ENCODE results near the gene HDHD3. TPM values are rescaled to one million over a fixed set of nuclear protein-coding genes. Genes with fewer than 3 reads are reported as not detected.
A peak's percentile ranks its signal among the peaks of the same experiment; 100 is the strongest.
"Not testable (repeated sequence)": the region's sequence is repeated elsewhere in the genome, so short reads cannot be mapped to it uniquely, and the experiment has no call there.

Gene HDHD3
- 15.6 TPM for polyA plus RNA-seq (2012; ENCODE audit: insufficient read depth, insufficient read length)

- peak; percentile 71 for DNase-seq (ENCODE audit: low read depth, low spot score)
- peak within 1 kb of the TSS; percentile 87 for H3K4me3 ChIP-seq (ENCODE audit: low read length)
Observed at GRCh38 chr9:113376634-113377567, at the start of gene HDHD3. Gene HDHD3 (minus strand): TSS chr9:113376986. CDS start chr9:113374354, 2,632 bp downstream.

- no peak for DNase-seq (ENCODE audit: low read depth, low spot score)
- no peak overlapping the region for H3K4me3 ChIP-seq (ENCODE audit: low read length)
Observed at GRCh38 chr9:113425072-113425471, 48.3 kb upstream of the HDHD3 start.

GRCh38 chr9:113421726-113422125 lies 44.9 kb upstream of the HDHD3 start:
- DNase-seq (ENCODE audit: low read depth, low spot score), result no peak
- H3K4me3 ChIP-seq (ENCODE audit: low read length), result no peak overlapping the region

GRCh38 chr9:113417370-113417769 lies 40.6 kb upstream of the HDHD3 start:
- H3K4me3 ChIP-seq (ENCODE audit: low read length), result no peak overlapping the region
- DNase-seq (ENCODE audit: low read depth, low spot score), result no peak

- H3K4me3 ChIP-seq (ENCODE audit: low read length), result no peak overlapping the region
- DNase-seq (ENCODE audit: low read depth, low spot score), result no peak
Observed at GRCh38 chr9:113416149-113416721, 39.4 kb upstream of the HDHD3 start.

- H3K4me3 ChIP-seq (ENCODE audit: low read length), result peak within 1 kb of the TSS; percentile 99
- DNase-seq (ENCODE audit: low read depth, low spot score), result peak; percentile 93
Observed at GRCh38 chr9:113410207-113410864, 33.5 kb upstream of the HDHD3 start, which contains the start of the genes C9orf43 and POLE3. Gene C9orf43 (plus strand): TSS chr9:113410747. CDS start chr9:113413494, 2,747 bp downstream. Gene POLE3 (minus strand): TSS chr9:113410675. CDS start chr9:113410293, 382 bp downstream.

GRCh38 chr9:113409883-113410206 lies 33.1 kb upstream of the HDHD3 start:
- no peak for DNase-seq (ENCODE audit: low read depth, low spot score)
- H3K4me3 ChIP-seq (ENCODE audit: low read length), result peak overlapping the region; percentile 99

- H3K4me3 ChIP-seq (ENCODE audit: low read length), result peak overlapping the region; percentile 99
- DNase-seq (ENCODE audit: low read depth, low spot score), result no peak
Observed at GRCh38 chr9:113409481-113409880, 32.7 kb upstream of the HDHD3 start.

- not testable (repeated sequence) for H3K4me3 ChIP-seq (ENCODE audit: low read length)
- peak; percentile 60 for DNase-seq (ENCODE audit: low read depth, low spot score)
Observed at GRCh38 chr9:113406873-113407511, 30.2 kb upstream of the HDHD3 start.

GRCh38 chr9:113406353-113406752 lies 29.6 kb upstream of the HDHD3 start:
- not testable (repeated sequence) for DNase-seq (ENCODE audit: low read depth, low spot score); H3K4me3 ChIP-seq (ENCODE audit: low read length)

GRCh38 chr9:113403646-113404045 lies 26.9 kb upstream of the HDHD3 start:
- DNase-seq (ENCODE audit: low read depth, low spot score), result no peak

GRCh38 chr9:113401027-113401792 lies 24.4 kb upstream of the HDHD3 start, which contains the start of gene ALAD:
Gene ALAD (minus strand): TSS chr9:113401284. CDS start chr9:113393559, 7,725 bp downstream.
- peak within 1 kb of the TSS; percentile 61 for H3K4me3 ChIP-seq (ENCODE audit: low read length)
- DNase-seq (ENCODE audit: low read depth, low spot score), result peak; percentile 95

More at GRCh38 chr9:113403646-113404045, 26.9 kb upstream of the HDHD3 start:
- H3K4me3 ChIP-seq (ENCODE audit: low read length), result no peak overlapping the region

- DNase-seq (ENCODE audit: low read depth, low spot score), result no peak
- no peak overlapping the region; the same call in 1 of the 2 replicates for H3K4me3 ChIP-seq (ENCODE audit: low read length)
Observed at GRCh38 chr9:113399646-113400200, 22.9 kb upstream of the HDHD3 start.

- H3K4me3 ChIP-seq (ENCODE audit: low read length), result no peak overlapping the region
- DNase-seq (ENCODE audit: low read depth, low spot score), result no peak
Observed at GRCh38 chr9:113398796-113399195, 22.0 kb upstream of the HDHD3 start.

- H3K4me3 ChIP-seq (ENCODE audit: low read length), result no peak overlapping the region
- DNase-seq (ENCODE audit: low read depth, low spot score), result no peak
Observed at GRCh38 chr9:113397203-113397631, 20.4 kb upstream of the HDHD3 start.

- DNase-seq (ENCODE audit: low read depth, low spot score), result no peak
- no peak overlapping the region for H3K4me3 ChIP-seq (ENCODE audit: low read length)
Observed at GRCh38 chr9:113395000-113395861, 18.4 kb upstream of the HDHD3 start.

GRCh38 chr9:113393281-113393680 lies 16.5 kb upstream of the HDHD3 start:
- no peak overlapping the region for H3K4me3 ChIP-seq (ENCODE audit: low read length)
- DNase-seq (ENCODE audit: low read depth, low spot score), result no peak

All from Jurkat, Clone E6-1 (cell line).